A549 (cell line): ENCODE results near the gene ATRN. TPM values are rescaled to one million over a fixed set of nuclear protein-coding genes. Genes with fewer than 3 reads are reported as not detected.

Source experiments
- ATAC-seq, 2 experiments: fragments of 200-7000 bp in 1 of 2; fragments of >200 bp in 1 of 2; cut with Nextera tagmentation in 1 of 2; cut with Tn5 transposase in 1 of 2; 3 replicates each; pipeline versions ENCODE4 v1.8.0 to v1.9.1; 2018 to 2020; ENCODE audit warnings: mild to moderate bottlenecking in 1 of 2, moderate library complexity in 1 of 2
- CTCF ChIA-PET: fragments of 300-600 bp; sonication (Branson Sonifier 250); formaldehyde crosslinking; extraction: SDS; loops from one replicate; lab custom pipeline; 2021; ENCODE audit warnings: antibody characterized with exemption, inconsistent platforms; lab: Yijun Ruan, JAX
- POLR2A ChIA-PET: fragments of 350-600 bp; formaldehyde crosslinking; extraction: SDS; loops from one replicate; lab custom pipeline; 2021; ENCODE audit warnings: antibody characterized with exemption, inconsistent platforms; lab: Yijun Ruan, JAX
- DNase-seq, 2 experiments: peaks; one replicate each; pipeline versions ENCODE4 v3.0.0 to v3.0.0-alpha.2; 2011 to 2016; ENCODE audit warnings: low read depth in 1 of 2, low spot score in 1 of 2
- FAIRE-seq: peaks from 2 replicates; lab custom pipeline; 2011; peaks lifted over from hg19 to GRCh38; lab: Jason Lieb, UNC
- H3K27ac ChIP-seq, 2 experiments: fragments of >200 bp; sonication (Bioruptor Twin); formaldehyde crosslinking; 3 replicates each; pipeline ENCODE4 v1.5.1; 2016 to 2017
- H3K4me1 ChIP-seq: fragments of >200 bp; sonication (Bioruptor Twin); formaldehyde crosslinking; 3 replicates; pipeline ENCODE4 v1.6.1; 2016
- H3K4me2 ChIP-seq: fragments of >200 bp; sonication (Bioruptor Twin); formaldehyde crosslinking; 3 replicates; pipeline ENCODE4 v1.6.1; 2016
- H3K4me3 ChIP-seq: fragments of >200 bp; sonication (Bioruptor Twin); formaldehyde crosslinking; 3 replicates; pipeline ENCODE4 v1.5.1; 2016
- H3K9me3 ChIP-seq: fragments of >200 bp; sonication (Bioruptor Twin); formaldehyde crosslinking; 3 replicates; pipeline ENCODE4 v1.6.1; 2016
- CEBPB ChIP-seq, 2 experiments: fragments of >200 bp in 1 of 2; sonication (Bioruptor Twin) in 1 of 2; formaldehyde crosslinking in 1 of 2; IDR thresholded peaks; 2 replicates each; pipeline ENCODE4 v1.6.1; 2012 to 2016
- CHD2 ChIP-seq: fragments of 150-350 bp; IDR thresholded peaks from 2 replicates; pipeline ENCODE4 v1.6.1; 2014; ENCODE audit warnings: low read length; ENCODE audit not compliant: partially characterized antibody
- FOXS1 ChIP-seq: fragments of 250-450 bp; sonication (Bioruptor Pico); IDR thresholded peaks from 2 replicates; pipeline ENCODE4 v1.5.0; 2020; ENCODE audit warnings: mild to moderate bottlenecking, moderate library complexity
- HES2 ChIP-seq: fragments of >200 bp; sonication (Bioruptor Twin); formaldehyde crosslinking; IDR thresholded peaks from 2 replicates; pipeline ENCODE4 v1.6.1; 2016
- HMGXB4 ChIP-seq: fragments of 250-450 bp; sonication (Bioruptor Pico); IDR thresholded peaks from 2 replicates; pipeline ENCODE4 v1.5.0; 2021; ENCODE audit warnings: mild to moderate bottlenecking, moderate library complexity, borderline replicate concordance
- HOXA7 ChIP-seq: fragments of 250-450 bp; sonication (Bioruptor Pico); IDR thresholded peaks from 2 replicates; pipeline ENCODE4 v1.5.0; 2020; ENCODE audit warnings: mild to moderate bottlenecking, moderate library complexity
- HOXB13 ChIP-seq: fragments of 250-450 bp; sonication (Bioruptor Pico); IDR thresholded peaks from 2 replicates; pipeline ENCODE4 v1.5.0; 2020; ENCODE audit warnings: low read depth, mild to moderate bottlenecking, moderate library complexity
- HOXB5 ChIP-seq: fragments of 250-450 bp; sonication (Bioruptor Pico); IDR thresholded peaks from 2 replicates; pipeline ENCODE4 v1.5.0; 2020; ENCODE audit warnings: mild to moderate bottlenecking, moderate library complexity
- JUN ChIP-seq, 2 experiments: fragments of >200 bp; sonication (Bioruptor Twin); formaldehyde crosslinking; IDR thresholded peaks; 2 replicates in 1 of 2; 3 replicates in 1 of 2; pipeline ENCODE4 v1.6.1; 2016 to 2017
- MAFK ChIP-seq: fragments of 450-650 bp; IDR thresholded peaks from 2 replicates; pipeline ENCODE4 v1.6.1; 2014; ENCODE audit not compliant: partially characterized antibody
- SMC3 ChIP-seq: fragments of >200 bp; sonication (Bioruptor Twin); formaldehyde crosslinking; IDR thresholded peaks from 3 replicates; pipeline ENCODE4 v1.6.1; 2018; ENCODE audit warnings: inconsistent platforms
- SREBF2 ChIP-seq: fragments of 450-650 bp; IDR thresholded peaks from 2 replicates; pipeline ENCODE4 v1.6.1; 2014; ENCODE audit warnings: mild to moderate bottlenecking, moderate library complexity
- WGBS: methylation state at CpG from one replicate; pipeline ENCODE4 v1.1.6; 2017; ENCODE audit errors: missing lambda C conversion rate; 5-methylcytosine and 5-hydroxymethylcytosine counted together
- polyA plus RNA-seq, 4 experiments: library from polyadenylated mRNA; depleted of rRNA in 3 of 4; stranded (reverse); fragments of >200 nt; fragmentation: RNase III in 1 of 4; extraction: RNeasy Plus Mini Kit Qiagen cat#74134 plus additional on column Dnase treatment in 1 of 4; gene quantifications; 2 replicates in 3 of 4; 3 replicates in 1 of 4; pipeline ENCODE4 v1.2.3, GENCODE V29; 2011 to 2017
- TF ChIP-seq, protein P1 (sequence below): fragments of >200 bp; sonication (Bioruptor Twin); formaldehyde crosslinking; IDR thresholded peaks from 3 replicates; pipeline ENCODE4 v1.5.1; 2016
- TF ChIP-seq, protein P2 (sequence below): fragments of >200 bp; sonication (Bioruptor Twin); formaldehyde crosslinking; IDR thresholded peaks from 3 replicates; pipeline ENCODE4 v1.6.1; 2016

Gene ATRN
- polyA plus RNA-seq, 2 of the 4 experiments (the other 2 are of a cell fraction): 21.3 to 58.7 TPM

DNA sequence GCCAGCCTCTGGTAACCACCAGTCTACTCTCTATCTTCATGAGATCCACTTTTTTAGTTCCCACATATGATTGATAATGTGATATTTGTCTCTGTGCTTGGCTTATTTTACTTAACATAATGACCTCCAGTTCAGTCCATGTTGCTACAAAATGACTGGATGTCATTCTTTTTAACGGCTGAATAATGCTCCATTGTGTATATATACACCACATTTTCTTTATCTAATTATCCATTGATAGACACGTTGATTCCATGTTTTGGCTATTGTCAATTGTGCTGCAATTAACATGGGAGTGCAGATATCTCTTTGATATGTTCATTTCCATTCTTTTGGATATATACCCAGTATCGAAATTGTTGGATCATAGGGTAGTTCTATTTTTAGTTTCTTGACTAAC is 89.3 kb downstream of the ATRN start:
- H3K27ac ChIP-seq: no peak overlapping the region
- no peak for TF ChIP-seq HOXA7 (CRISPR knock-in tag)
- TF ChIP-seq HOXB5 (CRISPR knock-in tag): no peak
- TF ChIP-seq HES2: no peak
- no peak for TF ChIP-seq SREBF2
- TF ChIP-seq SMC3: no peak
- TF ChIP-seq CEBPB (IDR thresholded peaks at IDR 0.05): no peak
- no peak for TF ChIP-seq FOXS1 (CRISPR knock-in tag)
- TF ChIP-seq, all 56 proteins: peak for 0
- Histone ChIP-seq H3K4me1 (peaks cover 21% of the 10 kb centered on the region; the same call in 2 of the 3 replicates), H3K9me3 (no peaks in the 10 kb centered on the region), H3K4me3 (no peak overlapping the region), H3K4me2 (no peak overlapping the region)
- peak; percentile 95 for FAIRE-seq
- no peak for ATAC-seq
- ChIA-PET CTCF (interaction anchor here (0.6 to 1.2 kb wide), 3 partner anchors 12 to 159 kb away, joined by 3 to 6 read pairs (median 4); no protein-coding TSS in a partner anchor), POLR2A (no interaction called here)
- 91% methylated on average over 3 of the region's 3 CpGs for WGBS
- DNase-seq: no peak

DNA sequence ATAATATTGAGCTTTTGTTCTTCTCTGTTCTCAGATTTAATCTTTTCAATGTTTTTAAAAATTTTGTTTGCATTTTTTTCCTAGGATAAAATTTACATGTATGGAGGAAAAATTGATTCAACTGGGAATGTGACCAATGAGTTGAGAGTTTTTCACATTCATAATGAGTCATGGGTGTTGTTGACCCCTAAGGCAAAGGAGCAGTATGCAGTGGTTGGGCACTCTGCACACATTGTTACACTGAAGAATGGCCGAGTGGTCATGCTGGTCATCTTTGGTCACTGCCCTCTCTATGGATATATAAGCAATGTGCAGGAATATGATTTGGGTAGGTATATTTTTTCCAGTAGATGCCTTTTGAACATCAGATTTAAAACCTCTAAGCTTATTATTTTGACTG is 89.8 kb downstream of the ATRN start:
- TF ChIP-seq HMGXB4 (CRISPR knock-in tag) (no peak), HOXB13 (CRISPR knock-in tag) (no peak)
- TF ChIP-seq, protein P1, sequence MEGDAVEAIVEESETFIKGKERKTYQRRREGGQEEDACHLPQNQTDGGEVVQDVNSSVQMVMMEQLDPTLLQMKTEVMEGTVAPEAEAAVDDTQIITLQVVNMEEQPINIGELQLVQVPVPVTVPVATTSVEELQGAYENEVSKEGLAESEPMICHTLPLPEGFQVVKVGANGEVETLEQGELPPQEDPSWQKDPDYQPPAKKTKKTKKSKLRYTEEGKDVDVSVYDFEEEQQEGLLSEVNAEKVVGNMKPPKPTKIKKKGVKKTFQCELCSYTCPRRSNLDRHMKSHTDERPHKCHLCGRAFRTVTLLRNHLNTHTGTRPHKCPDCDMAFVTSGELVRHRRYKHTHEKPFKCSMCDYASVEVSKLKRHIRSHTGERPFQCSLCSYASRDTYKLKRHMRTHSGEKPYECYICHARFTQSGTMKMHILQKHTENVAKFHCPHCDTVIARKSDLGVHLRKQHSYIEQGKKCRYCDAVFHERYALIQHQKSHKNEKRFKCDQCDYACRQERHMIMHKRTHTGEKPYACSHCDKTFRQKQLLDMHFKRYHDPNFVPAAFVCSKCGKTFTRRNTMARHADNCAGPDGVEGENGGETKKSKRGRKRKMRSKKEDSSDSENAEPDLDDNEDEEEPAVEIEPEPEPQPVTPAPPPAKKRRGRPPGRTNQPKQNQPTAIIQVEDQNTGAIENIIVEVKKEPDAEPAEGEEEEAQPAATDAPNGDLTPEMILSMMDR: no peak
- TF ChIP-seq, all 56 proteins: peak for 0
- H3K27ac ChIP-seq: no peak overlapping the region
- FAIRE-seq (no peak), DNase-seq (no peak), ATAC-seq (no peak)
- peaks cover 17% of the 10 kb centered on the region; the same call in 2 of the 3 replicates for H3K4me1 ChIP-seq
- no peaks in the 10 kb centered on the region for H3K9me3 ChIP-seq
- H3K4me2 ChIP-seq: no peak overlapping the region
- CTCF ChIA-PET: interaction anchor here (0.6 to 4.6 kb wide), 3 partner anchors 13 to 160 kb away, joined by 3 to 26 read pairs (median 4); partner anchors contain the start of gene SIGLEC1
- POLR2A ChIA-PET: no interaction called here
- WGBS: 69% methylated on average over 1 of the region's 1 CpG
- no peak overlapping the region for H3K4me3 ChIP-seq

GRCh38 chr20:3563133-3563532 is 92.3 kb downstream of the ATRN start:
- Histone ChIP-seq H3K4me3 (no peak overlapping the region), H3K4me1 (peaks cover 10% of the 10 kb centered on the region; the same call in 2 of the 3 replicates), H3K4me2 (no peak overlapping the region), H3K27ac (no peak overlapping the region), H3K9me3 (no peaks in the 10 kb centered on the region)
- ChIA-PET CTCF (interaction anchor here (0.6 to 4.6 kb wide), 42 partner anchors 8 to 511 kb away, joined by 3 to 36 read pairs (median 4); partner anchors contain the start of genes ADISSP, ATRN, DNAAF9 and SIGLEC1), POLR2A (interaction anchor here (0.6 to 0.7 kb wide), 2 partner anchors 182 to 218 kb away, joined by 3 read pairs; partner anchors contain the start of gene SPEF1)
- TF ChIP-seq, protein P2, sequence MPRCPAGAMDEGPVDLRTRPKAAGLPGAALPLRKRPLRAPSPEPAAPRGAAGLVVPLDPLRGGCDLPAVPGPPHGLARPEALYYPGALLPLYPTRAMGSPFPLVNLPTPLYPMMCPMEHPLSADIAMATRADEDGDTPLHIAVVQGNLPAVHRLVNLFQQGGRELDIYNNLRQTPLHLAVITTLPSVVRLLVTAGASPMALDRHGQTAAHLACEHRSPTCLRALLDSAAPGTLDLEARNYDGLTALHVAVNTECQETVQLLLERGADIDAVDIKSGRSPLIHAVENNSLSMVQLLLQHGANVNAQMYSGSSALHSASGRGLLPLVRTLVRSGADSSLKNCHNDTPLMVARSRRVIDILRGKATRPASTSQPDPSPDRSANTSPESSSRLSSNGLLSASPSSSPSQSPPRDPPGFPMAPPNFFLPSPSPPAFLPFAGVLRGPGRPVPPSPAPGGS: no peak
- TF ChIP-seq HES2 (no peak), CHD2 (no peak), JUN (IDR thresholded peaks at IDR 0.05) (no peak), MAFK (no peak)
- WGBS: 79% methylated on average over 3 of the region's 3 CpGs
- DNase-seq (no peak), FAIRE-seq (no peak), ATAC-seq (no peak)
